ENCODE data around the gene DCK.
"Not testable (repeated sequence)": the region's sequence is repeated elsewhere in the genome, so short reads cannot be mapped to it uniquely, and the experiment has no call there.

DCK gene

DNA sequence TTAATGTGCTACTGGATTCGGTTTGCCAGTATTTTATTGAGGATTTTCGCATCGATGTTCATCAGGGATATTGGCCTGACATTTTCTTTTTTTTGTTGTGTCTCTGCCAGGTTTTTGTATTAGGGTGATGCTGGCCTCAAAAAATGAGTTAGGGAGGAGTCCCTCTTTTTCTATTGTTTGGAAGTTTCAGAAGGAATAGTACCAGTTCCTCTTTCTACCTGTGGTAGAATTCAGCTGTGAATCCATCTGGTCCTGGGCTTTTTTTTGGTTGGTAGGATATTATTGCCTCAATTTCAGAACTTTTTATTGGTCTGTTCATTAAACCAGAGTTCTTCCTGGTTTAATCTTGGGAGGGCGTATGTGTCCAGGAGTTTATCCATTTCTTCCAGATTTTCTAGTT is 7.9 kb downstream of the DCK start:
- not testable (repeated sequence) for DNase-seq (ENCODE audit: low spot score)

DNA sequence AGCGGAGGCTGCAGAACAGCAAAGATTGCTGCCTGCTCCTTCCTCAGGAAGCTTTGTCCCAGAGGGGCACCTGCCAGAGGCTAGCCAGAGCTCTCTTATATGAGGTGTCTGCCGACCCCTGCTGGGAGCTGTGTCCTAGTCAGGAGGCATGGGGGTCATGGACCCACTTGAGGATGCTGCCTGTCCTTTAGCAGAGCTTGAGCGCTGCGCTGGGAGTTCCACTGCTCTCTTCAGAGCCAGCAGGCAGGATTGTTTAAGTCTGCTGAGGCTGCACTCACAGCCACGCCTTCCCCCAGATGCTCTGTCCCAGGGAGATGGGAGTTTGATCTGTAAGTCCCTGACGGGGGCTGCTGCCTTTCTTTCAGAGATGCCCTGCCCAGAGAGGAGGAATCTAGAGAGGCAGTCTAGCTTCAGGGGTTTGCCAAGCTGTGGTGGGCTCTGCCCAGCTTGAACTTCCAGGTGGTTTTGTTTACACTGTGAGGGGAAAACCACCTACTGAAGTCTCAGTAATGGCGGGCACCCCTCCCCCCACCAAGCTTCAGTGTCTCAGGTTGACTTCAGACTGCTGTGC is 10.9 kb downstream of the DCK start:
- peak; percentile 36 for DNase-seq (ENCODE audit: low spot score)

DNA sequence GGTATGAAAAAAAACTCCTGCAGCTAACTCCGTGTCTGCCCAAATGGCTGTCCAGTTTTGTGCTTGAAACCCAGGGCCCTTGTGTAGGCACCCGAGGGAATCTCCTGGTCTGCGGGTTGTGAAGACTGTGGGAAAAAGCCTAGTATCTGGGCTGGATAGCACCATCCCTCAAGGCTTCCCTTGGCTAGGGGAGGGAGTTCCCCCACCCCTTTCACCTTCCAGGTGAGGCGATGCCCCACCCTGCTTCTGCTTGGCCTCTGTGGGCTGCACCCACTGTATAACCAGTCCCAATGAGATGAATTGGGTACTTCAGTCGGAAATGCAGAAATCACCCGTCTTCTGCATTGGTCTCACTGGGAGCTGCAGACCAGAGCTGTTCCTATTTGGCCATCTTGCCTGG is 11.6 kb downstream of the DCK start:
- not testable (repeated sequence) for DNase-seq (ENCODE audit: low spot score)

DNA sequence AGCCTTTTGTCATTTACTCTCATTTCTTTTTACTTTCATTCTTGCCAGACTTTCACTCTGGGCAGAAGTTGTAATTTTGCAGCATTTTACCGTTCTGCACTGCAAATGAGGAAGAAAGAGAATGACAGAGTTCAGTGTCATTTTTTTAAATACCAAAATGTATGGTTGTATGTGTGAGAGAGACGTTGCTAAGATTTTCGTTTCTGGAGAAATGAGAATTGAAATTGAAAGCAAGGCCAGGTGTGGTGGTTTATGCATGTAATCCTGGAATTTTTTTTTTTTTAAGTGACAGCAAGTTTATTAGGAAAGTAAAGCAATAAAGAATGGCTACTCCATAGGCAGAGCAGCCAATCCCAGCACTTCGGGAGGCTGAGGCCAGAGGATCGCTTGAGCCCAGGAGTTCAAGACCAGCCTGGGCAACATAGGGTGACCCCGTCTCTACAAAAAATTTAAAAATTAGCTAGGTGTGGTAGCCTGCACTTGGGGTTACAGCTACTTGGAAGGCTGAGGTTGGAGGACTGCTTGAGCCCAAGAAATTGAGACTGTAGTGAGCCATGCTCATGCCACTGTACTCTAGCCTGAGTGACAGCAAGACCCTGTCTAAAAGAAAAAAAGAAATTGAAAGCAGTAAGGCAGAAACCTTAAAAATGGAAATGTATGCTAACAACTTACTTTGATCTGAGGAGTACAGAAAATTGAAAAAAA is 12.9 kb downstream of the DCK start:
- DNase-seq (ENCODE audit: low spot score) = no peak

DNA sequence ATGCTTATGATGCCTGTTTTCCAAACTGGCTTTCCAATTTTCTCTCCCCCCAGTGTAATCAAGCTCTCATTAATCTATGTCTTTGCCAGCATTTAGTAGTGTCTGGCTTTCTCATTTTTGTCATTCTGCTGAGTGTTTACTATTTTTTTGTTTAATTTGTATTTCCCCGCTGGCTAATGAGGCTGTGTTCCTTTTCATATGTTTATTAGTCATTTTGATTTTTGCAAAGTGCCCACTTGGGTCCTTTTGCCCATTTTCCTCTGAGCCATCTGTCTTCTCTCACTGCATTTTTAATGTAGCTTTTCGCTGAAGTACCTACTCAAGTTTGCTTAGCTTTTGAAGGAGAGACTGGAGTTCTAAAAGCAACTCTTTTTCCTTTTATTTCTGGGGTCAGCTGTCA is 14.7 kb downstream of the DCK start:
- no peak for DNase-seq (ENCODE audit: low spot score)

DNA sequence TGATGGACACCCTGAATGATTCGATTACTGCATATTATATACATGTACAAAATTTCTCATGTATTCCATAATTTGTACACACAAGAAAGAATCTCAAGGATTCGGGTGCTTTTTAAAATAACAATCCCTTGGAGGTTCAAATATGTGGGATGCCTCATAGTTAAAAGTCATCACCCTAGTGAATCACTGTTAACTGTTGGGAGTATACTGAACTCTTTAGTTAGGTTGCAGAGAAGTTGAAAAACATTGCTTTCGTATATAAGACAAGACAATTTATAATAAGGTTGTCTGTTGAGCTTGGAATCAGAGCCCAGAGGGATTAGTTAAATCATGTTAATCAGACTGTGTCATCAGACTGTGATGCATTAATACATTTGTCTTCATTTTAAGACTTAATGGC is 15.6 kb downstream of the DCK start:
- no peak for DNase-seq (ENCODE audit: low spot score)

DNA sequence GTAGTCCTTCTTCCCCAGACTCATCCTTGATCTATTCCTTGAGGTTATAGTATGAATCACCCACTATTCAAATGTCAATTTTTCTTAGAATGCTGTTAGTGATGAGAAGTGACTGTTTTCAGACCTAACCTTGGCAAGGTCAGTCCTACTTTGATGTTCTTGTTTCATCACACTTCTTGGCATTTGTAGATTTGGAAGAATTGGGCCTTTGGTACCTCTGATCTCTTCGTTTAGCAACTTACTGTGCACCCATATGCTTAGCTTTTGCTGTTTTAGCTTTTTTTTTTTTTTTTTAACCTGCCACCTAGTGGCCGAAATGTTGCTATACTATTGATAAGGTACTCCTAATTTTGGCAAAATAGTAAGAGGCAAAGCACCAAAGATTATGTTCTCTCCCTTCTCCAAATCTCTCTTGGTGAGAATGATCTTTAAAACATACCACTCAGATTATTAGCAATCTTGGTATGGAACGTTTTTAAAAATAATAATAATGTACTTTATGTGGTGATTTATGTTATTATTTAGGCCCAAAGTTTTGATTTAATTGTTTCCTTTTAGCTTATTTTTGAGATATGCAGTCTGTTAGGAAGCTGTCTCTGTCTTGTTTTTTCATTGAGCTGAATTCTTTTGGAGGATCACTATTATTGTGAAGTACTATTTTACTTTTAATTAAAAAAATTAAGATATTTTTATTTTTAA is 16.6 kb downstream of the DCK start:
- DNase-seq (ENCODE audit: low spot score) = peak; percentile 43

DNA sequence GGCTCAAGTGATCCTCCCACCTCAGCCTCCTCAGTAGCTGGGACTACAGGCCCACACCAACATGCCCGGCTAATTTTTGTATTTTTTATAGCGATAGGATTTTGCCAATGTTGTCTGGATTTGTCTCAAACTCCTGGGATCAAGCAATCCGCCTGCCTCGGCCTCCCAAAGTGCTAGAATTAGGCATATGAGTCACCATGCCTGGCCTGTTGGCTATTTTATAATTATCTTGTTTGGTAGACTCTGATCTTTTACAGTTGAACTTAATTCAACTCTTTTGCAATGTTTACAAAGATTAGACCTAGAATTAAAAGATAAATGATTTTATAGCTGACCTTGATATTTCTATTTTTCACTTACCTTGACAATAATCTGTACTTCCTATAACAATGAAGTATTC is 18.0 kb downstream of the DCK start:
- DNase-seq (ENCODE audit: low spot score) = no peak

DNA sequence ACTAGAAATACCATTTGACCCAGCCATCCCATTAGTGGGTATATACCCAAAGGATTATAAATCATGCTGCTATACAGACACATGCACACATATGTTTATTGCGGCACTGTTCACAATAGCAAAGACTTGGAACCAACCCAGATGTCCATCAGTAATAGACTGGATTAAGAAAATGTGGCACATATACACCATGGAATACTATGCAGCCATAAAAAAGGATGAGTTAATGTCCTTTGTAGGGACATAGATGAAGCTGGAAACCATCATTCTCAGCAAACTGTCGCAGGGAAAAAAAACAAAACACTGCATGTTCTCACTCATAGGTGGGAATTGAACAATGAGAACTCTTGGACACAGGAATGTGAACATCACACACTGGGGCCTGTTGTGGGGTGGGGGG is 23.9 kb downstream of the DCK start:
- not testable (repeated sequence) for DNase-seq (ENCODE audit: low spot score)

DNA sequence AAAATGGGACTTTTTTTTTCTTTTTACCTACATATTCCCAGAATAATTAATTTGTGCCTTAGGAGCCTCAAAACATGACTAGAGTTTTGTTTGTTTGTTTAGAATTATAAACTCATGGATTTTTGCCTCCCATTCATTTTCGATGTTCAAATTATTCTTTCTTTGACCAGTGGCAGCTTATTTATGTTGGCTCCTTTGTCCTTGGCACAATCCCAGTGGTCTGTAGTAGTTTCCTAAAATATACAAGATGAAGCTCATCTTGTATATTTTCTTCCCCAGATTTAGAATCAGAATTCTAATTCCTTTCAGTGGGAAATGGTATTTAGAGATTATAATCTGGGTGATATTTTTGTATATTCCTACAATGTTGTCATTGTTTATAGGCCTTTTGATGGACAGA is 27.2 kb downstream of the DCK start:
- no peak for DNase-seq (ENCODE audit: low spot score)

DNA sequence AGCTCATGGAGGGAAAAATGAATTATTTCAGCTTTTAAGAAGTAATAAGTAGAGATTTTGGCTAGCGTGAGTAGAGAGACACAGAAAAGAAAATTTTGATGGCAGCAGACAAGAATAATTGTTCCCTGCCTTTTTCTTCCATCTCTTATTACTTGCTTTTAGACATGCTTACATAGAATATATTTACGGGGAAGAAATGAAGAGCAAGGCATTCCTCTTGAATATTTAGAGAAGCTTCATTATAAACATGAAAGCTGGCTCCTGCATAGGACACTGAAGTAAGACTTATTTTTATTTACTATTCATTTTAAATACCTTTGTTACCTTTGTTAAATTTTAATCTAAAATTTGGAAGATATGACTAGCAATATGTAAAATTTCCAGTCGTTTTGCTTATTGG is 32.2 kb downstream of the DCK start:
- DNase-seq (ENCODE audit: low spot score) = no peak

DNA sequence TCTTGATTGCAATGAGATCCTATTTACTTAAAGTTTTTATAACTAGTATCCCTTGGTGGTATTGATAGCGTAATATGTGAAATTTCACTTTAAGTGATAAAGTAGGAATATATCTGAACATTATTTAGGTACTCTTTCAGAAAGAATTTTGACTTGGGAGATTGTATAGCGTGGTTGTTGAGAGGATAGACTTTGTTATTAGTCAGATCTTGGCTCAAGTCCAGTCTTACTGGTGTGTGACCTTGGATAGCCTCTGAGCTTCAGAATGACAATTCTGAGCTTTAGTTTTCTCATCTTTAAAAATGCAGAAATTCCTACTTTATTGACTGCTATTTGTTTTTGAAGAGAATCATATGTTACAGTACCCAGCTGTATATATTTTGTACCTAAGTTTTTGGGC is 32.6 kb downstream of the DCK start:
- no peak for DNase-seq (ENCODE audit: low spot score)

DNA sequence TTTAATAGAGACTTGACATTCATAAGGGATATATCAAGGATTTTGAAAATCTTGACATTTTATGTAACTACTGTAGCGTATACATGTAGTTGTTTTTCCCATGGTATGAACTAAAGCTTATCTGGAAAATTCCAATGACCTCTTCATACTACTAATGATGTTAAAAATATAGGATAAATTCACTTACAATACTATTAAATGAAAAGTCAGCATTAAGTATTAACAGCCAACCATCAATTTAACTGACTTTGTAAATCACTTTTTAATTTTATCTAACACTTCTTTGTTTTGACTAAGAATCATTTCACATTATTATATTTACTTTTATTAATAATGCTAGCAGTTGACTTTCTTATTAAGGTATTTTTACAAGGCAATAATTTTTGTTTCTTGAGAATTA is 34.2 kb downstream of the DCK start:
- DNase-seq (ENCODE audit: low spot score) = no peak

DNA sequence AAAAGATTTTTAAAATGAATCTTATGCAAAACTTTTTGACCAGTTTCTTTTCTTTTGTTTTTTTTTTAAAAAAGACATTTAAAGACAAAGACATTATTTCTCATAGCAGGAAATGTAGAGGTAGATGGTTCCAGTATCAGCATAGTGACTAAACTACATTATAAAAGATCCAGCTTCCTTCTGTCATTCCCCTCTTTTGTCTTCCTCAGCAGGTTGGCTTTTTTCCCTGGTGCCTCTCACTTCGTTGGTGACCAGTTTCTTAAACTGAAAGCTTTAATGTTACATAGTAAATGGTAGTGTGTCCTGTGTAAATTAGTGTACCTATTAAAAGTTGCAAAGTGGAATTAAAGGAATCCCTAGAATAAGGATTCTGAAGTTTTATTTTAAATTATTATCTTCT is 36.1 kb downstream of the DCK start:
- no peak for DNase-seq (ENCODE audit: low spot score)

DNA sequence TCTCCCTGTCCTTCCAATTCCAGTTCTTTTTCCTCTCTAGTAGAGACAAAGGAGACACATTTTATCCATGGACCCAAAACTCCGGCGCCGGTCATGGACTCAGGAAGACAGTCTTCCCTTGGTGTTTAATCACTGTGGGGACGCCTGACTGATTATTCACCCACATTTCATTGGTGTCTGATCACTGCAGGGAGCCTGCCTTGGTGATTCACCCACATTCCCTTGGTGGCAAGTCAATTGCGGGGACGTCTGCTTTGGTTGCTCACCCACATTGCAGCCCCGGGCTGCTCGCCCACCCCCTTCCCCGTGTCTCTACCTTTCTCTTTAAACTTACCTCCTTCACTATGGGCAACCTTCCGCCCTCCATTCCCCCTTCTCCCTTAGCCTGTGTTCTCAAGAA is 38.7 kb downstream of the DCK start:
- not testable (repeated sequence) for DNase-seq (ENCODE audit: low spot score)

DNA sequence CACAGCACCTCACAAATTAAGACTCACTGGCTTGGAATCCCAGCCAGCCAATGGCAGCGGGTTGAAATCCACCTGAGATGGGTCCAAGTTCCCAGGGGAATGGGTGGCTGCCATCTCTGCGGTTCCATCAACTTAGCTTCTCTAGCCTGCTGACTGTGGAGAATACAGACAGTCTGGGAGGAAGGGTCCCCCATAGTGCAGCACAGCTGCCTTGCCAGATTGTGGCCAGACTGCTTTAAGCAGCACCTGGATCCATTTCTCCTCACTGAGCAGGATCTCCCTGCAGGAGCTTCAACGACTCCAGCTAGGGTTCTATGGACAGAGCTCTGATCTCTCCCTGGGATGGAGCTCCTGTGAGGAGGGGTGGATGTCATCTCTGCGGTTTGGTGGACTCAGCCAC is 51.8 kb downstream of the DCK start:
- DNase-seq (ENCODE audit: low spot score) = no peak

DNA sequence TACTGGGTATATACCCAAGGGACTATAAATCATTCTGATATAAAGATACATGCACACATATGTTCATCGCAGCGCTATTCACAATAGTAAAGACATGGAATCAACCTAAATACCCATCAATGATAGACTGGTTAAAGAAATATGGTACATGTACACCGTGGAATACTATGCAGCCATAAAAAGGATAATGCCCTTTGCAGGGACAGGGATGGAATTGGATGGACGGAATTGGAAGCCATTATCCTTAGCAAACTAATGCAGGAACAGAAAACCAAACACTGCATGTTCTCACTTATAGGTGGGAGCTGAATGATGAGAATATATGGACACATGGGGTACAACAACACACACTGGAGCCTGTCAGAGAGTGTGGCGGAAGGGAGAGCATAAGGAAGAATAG is 55.9 kb downstream of the DCK start:
- no peak for DNase-seq (ENCODE audit: low spot score)

DNA sequence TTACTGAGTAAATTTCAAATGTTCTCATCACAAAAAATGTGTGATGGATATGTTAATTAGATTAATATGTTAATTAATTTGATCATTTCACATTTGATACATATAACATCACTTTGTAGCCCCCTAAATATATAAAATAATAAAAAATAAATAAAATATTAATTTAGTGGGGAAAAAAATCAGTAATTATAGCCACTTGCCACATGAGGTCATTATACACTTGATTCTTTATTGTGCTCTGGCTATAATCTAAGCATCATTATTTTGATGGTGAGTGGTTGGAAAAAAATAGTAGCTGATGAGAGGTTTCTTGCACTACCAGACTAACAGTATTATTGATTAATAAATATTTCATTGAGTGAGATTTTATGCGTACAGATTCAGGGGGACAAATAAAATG is 57.4 kb downstream of the DCK start:
- DNase-seq (ENCODE audit: low spot score) = no peak

DNA sequence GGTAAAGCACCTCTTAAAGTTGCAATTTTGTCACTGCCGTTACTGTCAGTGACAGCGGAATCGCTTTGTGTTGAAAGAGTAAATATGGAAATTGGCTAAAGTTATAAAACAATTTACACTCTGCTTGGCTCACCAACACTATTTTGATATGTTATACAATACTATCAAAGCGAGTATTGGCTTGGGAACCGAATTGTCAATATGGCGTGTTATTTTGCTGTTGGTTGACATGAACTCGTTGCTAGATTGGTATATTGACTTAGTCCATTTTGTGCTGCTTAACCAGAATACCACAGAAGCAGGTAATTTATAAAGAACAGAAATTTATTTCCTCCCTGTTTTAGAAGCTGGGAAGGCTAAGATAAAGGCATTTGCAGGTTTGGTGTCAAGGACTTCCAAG is 58.6 kb downstream of the DCK start:
- no peak for DNase-seq (ENCODE audit: low spot score)

DNA sequence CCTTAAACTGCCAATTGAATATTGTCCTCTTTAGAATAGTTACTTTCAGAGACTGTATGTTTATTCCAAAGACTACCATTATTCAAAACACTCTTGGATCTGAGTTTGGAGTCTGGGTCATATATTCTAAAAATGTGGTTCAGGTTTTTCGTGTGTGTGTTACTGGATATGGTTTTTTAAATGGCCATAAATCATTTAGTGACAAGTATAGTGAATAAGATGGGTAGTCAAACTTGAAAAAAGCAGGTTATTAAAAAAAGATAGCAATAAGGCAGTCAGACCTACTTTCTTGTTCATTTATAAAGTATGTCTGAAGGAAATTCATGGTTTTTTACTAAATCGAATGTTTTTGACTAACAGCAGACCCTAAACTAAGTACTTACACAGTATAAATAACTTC is 59.3 kb downstream of the DCK start:
- DNase-seq (ENCODE audit: low spot score) = no peak

DNA sequence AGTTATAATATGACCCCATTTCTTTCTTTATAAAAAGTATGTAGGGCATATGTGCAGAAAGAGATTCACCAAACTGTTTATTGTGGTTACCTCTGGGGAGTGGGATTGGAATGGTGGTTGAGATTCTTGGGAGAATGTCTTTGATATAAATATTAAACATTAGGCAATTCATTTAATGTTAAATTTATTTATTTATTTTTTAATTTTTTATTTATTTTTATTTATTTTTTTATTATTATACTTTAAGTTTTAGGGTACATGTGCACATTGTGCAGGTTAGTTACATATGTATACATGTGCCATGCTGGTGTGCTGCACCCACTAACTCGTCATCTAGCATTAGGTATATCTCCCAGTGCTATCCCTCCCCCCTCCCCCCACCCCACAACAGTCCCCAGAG is 60.2 kb downstream of the DCK start:
- not testable (repeated sequence) for DNase-seq (ENCODE audit: low spot score)

DNA sequence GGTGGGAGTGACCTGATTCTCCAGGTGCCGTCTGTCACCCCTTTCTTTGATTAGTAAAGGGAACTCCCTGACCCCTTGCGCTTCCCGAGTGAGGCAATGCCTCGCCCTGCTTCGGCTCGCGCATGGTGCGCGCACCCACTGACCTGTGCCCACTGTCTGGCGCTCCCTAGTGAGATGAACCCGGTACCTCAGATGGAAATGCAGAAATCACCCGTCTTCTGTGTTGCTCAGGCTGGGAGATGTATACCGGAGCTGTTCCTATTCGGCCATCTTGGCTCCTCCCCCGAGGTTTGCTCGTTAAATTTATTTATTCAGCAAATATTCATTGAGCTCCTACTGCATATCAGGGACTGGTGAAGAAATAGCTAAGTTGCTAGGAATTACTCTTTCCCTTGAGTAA is 66.1 kb downstream of the DCK start:
- not testable (repeated sequence) for DNase-seq (ENCODE audit: low spot score)

DNA sequence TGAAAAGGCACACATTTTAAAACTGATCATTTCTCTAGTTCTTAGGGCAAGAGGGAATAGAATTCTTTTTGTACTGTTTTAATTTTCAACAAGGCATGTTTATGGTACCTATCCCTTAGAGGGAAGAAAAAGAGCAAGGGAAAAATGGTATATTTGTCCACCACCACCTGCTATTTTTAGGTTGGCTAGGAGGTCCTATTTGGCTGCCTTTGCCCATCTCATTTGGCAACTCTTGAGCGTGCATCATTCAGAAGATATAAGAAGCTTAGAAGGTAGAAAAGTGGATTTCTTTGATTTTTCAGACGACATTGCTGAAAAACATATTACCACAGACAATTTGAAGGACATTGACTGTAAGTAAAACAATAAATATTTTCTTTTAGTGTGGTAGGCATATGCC is 69.0 kb downstream of the DCK start:
- DNase-seq (ENCODE audit: low spot score) = no peak

DNA sequence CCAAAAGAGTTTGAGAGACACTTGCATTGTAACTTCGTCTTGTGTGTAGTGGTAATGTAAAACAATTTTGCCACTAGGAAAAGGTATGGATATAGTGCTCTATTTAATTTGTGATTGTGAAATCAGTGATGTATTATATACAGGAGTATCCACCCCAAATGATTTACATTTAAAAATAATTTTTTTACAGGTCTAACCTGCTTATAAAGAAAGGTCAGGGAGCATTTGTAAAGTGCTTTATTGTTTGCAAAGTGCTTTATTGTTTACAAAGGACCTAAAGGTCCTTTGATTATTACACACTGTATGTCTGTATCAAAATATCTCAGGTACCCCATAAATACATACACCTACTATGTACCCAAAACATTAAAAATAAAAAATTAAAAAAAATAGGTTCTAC is 70.3 kb downstream of the DCK start:
- DNase-seq (ENCODE audit: low spot score) = no peak
